T-helper 1 cell treated with Interleukin-12 subunit alpha and Interleukin-12 subunit beta and Interleukin-4 antibody, amounts not matched to agents 30 μg/mL and 1 μg/mL, for 36 hours (primary cell): Measurements from ENCODE around the gene SCOC.

Experiments used
- H3K27ac Mint-ChIP-seq: one replicate; pipeline ENCODE4 v1.8.0; 2021; ENCODE audit warnings: mild to moderate bottlenecking, mixed read lengths
- H3K27me3 Mint-ChIP-seq: one replicate; pipeline ENCODE4 v1.8.0; 2021; ENCODE audit warnings: low read depth, mixed read lengths
- H3K36me3 Mint-ChIP-seq: one replicate; pipeline ENCODE4 v1.8.0; 2021; ENCODE audit warnings: low read depth, mixed read lengths
- H3K4me1 Mint-ChIP-seq: one replicate; pipeline ENCODE4 v1.8.0; 2021; ENCODE audit warnings: low read depth, mixed read lengths
- H3K4me3 Mint-ChIP-seq: one replicate; pipeline ENCODE4 v1.8.0; 2021; ENCODE audit warnings: mild to moderate bottlenecking, moderate library complexity, mixed read lengths
- H3K9me3 Mint-ChIP-seq: one replicate; pipeline ENCODE4 v1.8.0; 2021; ENCODE audit warnings: mixed read lengths

SCOC gene

GRCh38 chr4:140373328-140374129 is at the start of gene SCOC:
SCOC (plus strand) TSS chr4:140373646; CDS start chr4:140379171, 5,525 bp downstream.
- peaks cover 20% of the 10 kb centered on the region for H3K27me3 Mint-ChIP-seq
- H3K36me3 Mint-ChIP-seq: peaks cover 4% of the 10 kb centered on the region
- no peak within 1 kb of the TSS for H3K27ac Mint-ChIP-seq
- H3K9me3 Mint-ChIP-seq: no peaks in the 10 kb centered on the region
- no peak within 1 kb of the TSS for H3K4me3 Mint-ChIP-seq
- peaks cover 22% of the 10 kb centered on the region for H3K4me1 Mint-ChIP-seq

DNA sequence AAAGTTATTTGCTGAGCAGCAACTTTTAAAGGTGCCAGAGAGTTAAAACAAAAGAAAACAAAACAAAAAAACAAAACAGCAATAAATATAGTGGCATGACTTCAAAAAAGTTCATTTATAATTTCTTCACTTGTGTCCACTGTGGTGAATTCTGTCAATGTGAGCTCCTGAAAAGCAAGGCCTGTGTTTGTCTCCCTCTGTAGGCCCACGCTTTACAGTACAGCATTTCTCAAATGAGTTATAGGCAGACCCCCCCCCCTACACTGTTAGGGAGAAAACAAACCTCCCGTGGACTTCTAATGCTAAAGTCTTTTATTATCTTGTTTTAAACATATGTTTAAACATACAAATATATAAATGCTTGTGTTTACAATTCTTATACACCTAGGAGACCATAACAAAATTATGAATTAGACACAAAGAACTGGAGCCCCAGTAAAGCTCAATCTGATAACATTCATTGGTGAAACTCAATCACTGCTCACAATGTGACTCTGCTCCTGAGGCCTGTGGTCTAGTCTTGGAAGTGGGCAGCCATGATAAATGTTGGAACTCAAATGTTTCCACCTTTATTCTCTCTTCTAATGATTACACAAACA is 47.0 kb upstream of the SCOC start:
- H3K27ac Mint-ChIP-seq: no peak overlapping the region
- peaks cover 12% of the 10 kb centered on the region for H3K27me3 Mint-ChIP-seq
- H3K9me3 Mint-ChIP-seq: no peaks in the 10 kb centered on the region
- no peaks in the 10 kb centered on the region for H3K36me3 Mint-ChIP-seq
- H3K4me1 Mint-ChIP-seq: peaks cover 11% of the 10 kb centered on the region
- no peak overlapping the region for H3K4me3 Mint-ChIP-seq

- Mint-ChIP-seq H3K27me3 (peaks cover 4% of the 10 kb centered on the region), H3K4me3 (no peak overlapping the region), H3K27ac (no peak overlapping the region), H3K4me1 (peaks cover 4% of the 10 kb centered on the region), H3K36me3 (no peaks in the 10 kb centered on the region), H3K9me3 (no peaks in the 10 kb centered on the region)
Observed at GRCh38 chr4:140330311-140330900, 43.0 kb upstream of the SCOC start.

DNA sequence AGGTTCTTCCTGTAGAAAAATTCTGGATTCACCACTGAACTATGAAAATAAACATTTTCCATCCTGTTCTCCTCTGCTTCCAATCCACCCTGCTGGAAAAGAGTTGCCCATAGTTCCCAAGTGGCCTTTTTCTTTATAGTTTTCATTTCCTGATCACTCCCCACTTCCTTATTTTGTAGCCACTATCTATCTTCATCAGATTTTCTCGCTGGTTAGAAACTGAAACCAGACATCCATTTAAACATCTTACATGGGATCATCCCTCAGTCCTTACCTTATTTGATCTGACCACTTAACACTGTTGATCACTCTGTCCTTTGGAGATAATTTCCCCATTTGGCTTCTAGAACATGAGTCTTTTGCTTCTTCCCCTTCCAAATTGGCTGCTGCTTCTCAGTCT is 42.2 kb upstream of the SCOC start:
- no peak overlapping the region for H3K27ac Mint-ChIP-seq
- no peaks in the 10 kb centered on the region for H3K36me3 Mint-ChIP-seq
- no peak overlapping the region for H3K4me3 Mint-ChIP-seq
- H3K27me3 Mint-ChIP-seq: peaks cover 5% of the 10 kb centered on the region
- peaks cover 4% of the 10 kb centered on the region for H3K4me1 Mint-ChIP-seq
- H3K9me3 Mint-ChIP-seq: no peaks in the 10 kb centered on the region

DNA sequence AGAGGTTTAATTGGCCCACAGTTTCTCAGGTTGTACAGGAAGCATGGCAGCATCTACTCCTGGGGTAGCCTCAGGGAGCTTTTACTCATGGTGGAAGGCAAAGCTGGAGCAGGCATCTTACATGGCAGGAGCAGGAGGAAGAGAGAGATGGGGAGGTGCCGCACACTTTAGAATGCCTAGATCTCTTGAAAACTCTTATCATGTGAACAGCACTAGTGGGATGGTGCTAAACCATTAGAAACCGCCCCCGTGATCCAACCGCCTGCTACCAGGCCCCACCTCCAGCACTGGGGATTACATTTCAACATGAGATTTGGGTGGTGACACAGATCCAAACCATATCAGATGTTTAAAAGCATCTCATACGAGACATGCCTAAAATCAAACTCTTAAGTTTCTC is 41.6 kb upstream of the SCOC start:
- no peaks in the 10 kb centered on the region for H3K9me3 Mint-ChIP-seq
- H3K4me3 Mint-ChIP-seq: no peak overlapping the region
- no peak overlapping the region for H3K27ac Mint-ChIP-seq
- H3K27me3 Mint-ChIP-seq: peaks cover 11% of the 10 kb centered on the region
- peaks cover 4% of the 10 kb centered on the region for H3K4me1 Mint-ChIP-seq
- no peaks in the 10 kb centered on the region for H3K36me3 Mint-ChIP-seq

GRCh38 chr4:140332734-140333133 is 40.7 kb upstream of the SCOC start:
- Mint-ChIP-seq H3K9me3 (no peaks in the 10 kb centered on the region), H3K4me1 (peaks cover 4% of the 10 kb centered on the region), H3K27me3 (peaks cover 12% of the 10 kb centered on the region), H3K27ac (no peak overlapping the region), H3K36me3 (no peaks in the 10 kb centered on the region), H3K4me3 (no peak overlapping the region)

DNA sequence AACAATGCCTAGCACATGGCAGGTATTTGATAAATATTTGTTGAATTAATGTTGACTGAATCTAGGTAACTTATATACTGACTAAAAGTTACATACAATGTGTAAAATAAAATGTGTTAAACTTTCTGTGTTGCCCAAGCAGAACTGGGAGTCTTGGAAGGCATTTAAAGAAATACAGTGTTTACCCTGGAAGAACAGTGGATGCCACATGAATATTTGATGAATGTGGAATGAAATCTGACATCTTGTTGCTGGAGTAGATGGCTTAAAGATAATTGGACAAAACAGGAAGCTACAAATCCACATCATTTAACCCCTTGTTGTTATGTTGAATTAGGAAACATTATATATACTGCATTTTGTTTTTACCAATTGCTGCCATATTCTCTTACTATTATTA is 39.9 kb upstream of the SCOC start:
- Mint-ChIP-seq H3K4me1 (peaks cover 4% of the 10 kb centered on the region), H3K27ac (no peak overlapping the region), H3K4me3 (no peak overlapping the region), H3K27me3 (peaks cover 12% of the 10 kb centered on the region), H3K36me3 (no peaks in the 10 kb centered on the region), H3K9me3 (no peaks in the 10 kb centered on the region)

GRCh38 chr4:140335076-140335475 is 38.4 kb upstream of the SCOC start:
- Mint-ChIP-seq H3K27me3 (peaks cover 12% of the 10 kb centered on the region), H3K9me3 (no peaks in the 10 kb centered on the region), H3K4me1 (peaks cover 4% of the 10 kb centered on the region), H3K36me3 (no peaks in the 10 kb centered on the region), H3K27ac (no peak overlapping the region), H3K4me3 (no peak overlapping the region)

DNA sequence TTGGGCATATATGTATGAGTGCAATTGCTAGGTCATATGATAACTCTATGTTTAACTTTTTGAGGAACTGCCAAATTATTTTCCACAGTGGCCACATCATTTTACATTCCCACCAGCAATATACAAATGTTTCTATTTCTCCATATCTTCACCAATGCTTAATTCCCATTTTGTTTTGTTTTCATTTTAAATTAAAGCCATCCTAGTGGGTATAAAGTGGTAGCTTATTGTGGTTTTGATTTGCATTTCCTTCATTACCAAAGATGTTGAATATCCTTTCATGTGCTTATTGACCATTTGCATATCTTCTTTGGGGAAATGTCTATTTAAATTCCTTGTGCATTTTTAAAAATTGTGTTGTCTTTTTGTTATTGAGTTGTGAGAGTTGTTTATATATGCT is 36.7 kb upstream of the SCOC start:
- Mint-ChIP-seq H3K4me3 (no peak overlapping the region), H3K4me1 (no peaks in the 10 kb centered on the region), H3K36me3 (no peaks in the 10 kb centered on the region), H3K27ac (no peak overlapping the region), H3K9me3 (no peaks in the 10 kb centered on the region), H3K27me3 (peaks cover 8% of the 10 kb centered on the region)

GRCh38 chr4:140342620-140343019 is 30.8 kb upstream of the SCOC start:
- H3K4me1 Mint-ChIP-seq: no peaks in the 10 kb centered on the region

DNA sequence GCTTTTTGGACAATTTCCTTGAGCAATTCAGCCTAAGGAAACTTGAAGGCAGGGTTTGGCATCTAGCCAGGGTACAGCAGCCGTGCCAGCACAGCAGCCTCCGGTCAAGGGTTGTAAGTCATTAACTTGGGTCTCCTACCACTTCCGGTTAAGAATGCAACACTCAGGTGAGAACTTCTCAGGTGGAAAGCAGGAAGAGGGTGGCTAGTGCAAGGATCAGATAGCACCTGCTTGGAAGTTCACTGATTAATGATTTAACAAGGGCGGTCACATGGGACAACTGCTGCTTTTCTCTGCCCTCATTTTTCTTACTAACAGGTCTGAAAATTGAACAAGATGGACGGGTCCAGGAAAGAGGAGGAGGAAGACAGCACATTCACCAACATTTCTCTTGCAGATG is 30.1 kb upstream of the SCOC start:
- no peak overlapping the region for H3K4me3 Mint-ChIP-seq
- H3K4me1 Mint-ChIP-seq: no peaks in the 10 kb centered on the region
- H3K27ac Mint-ChIP-seq: no peak overlapping the region
- H3K9me3 Mint-ChIP-seq: no peaks in the 10 kb centered on the region
- peaks cover 13% of the 10 kb centered on the region for H3K27me3 Mint-ChIP-seq
- no peaks in the 10 kb centered on the region for H3K36me3 Mint-ChIP-seq

More at GRCh38 chr4:140342620-140343019, 30.8 kb upstream of the SCOC start:
- Mint-ChIP-seq H3K9me3 (no peaks in the 10 kb centered on the region), H3K36me3 (no peaks in the 10 kb centered on the region), H3K27ac (no peak overlapping the region), H3K27me3 (peaks cover 13% of the 10 kb centered on the region), H3K4me3 (no peak overlapping the region)

DNA sequence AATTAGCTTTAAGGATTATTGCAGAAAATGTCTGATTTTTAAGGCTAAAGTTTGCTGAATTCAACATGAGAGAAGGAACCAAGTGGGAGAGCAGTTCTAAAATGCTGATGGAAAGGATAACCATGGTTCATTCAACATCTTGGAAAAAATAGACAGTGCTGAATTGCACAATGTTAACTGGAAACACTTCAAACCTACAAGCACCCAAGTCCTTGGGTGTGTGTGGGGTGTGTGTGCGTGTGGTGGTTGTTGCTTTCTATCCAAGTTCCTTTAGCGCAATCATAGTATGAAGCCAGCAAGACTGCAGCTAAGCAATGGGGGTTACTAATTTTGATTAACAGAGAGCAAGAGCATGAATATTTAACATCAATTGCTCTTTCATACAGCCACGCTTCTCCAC is 29.3 kb upstream of the SCOC start:
- no peaks in the 10 kb centered on the region for H3K36me3 Mint-ChIP-seq
- H3K27me3 Mint-ChIP-seq: peaks cover 13% of the 10 kb centered on the region
- no peak overlapping the region for H3K27ac Mint-ChIP-seq
- H3K4me3 Mint-ChIP-seq: no peak overlapping the region
- no peaks in the 10 kb centered on the region for H3K9me3 Mint-ChIP-seq
- no peaks in the 10 kb centered on the region for H3K4me1 Mint-ChIP-seq

GRCh38 chr4:140344621-140345020 is 28.8 kb upstream of the SCOC start:
- Mint-ChIP-seq H3K36me3 (no peaks in the 10 kb centered on the region), H3K4me3 (no peak overlapping the region), H3K4me1 (no peaks in the 10 kb centered on the region), H3K27me3 (peaks cover 16% of the 10 kb centered on the region), H3K27ac (no peak overlapping the region), H3K9me3 (no peaks in the 10 kb centered on the region)

GRCh38 chr4:140346136-140346535 is 27.3 kb upstream of the SCOC start:
- no peaks in the 10 kb centered on the region for H3K36me3 Mint-ChIP-seq
- H3K9me3 Mint-ChIP-seq: no peaks in the 10 kb centered on the region
- no peak overlapping the region for H3K27ac Mint-ChIP-seq
- no peak overlapping the region for H3K4me3 Mint-ChIP-seq
- peaks cover 23% of the 10 kb centered on the region for H3K27me3 Mint-ChIP-seq
- H3K4me1 Mint-ChIP-seq: no peaks in the 10 kb centered on the region

DNA sequence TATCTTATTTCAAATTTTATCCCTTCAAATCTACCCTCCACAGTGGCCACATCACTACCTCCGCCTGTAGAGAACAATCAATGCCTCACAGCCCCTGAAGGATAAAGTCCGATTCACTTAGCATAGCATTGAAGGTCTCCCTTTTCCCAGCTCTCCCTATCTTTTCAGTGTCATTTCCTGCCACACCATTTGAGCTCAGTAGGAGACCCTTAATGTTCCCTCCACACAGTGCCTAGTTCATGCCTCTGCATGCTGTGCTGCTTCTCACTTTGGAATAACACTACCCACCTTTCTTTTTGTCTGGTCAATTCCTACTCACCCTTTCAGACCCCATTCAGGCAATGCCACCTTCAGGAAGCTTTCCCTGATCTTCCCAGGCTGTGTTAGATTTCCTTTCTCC is 23.6 kb upstream of the SCOC start:
- Mint-ChIP-seq H3K36me3 (no peaks in the 10 kb centered on the region), H3K27me3 (peaks cover 15% of the 10 kb centered on the region), H3K4me1 (peaks cover 3% of the 10 kb centered on the region), H3K4me3 (no peak overlapping the region), H3K27ac (no peak overlapping the region), H3K9me3 (no peaks in the 10 kb centered on the region)
